AG09309 (cell line): ENCODE results near the gene ANKRD44.

Experiments
- DNase-seq: peaks from one replicate; pipeline ENCODE4 v3.0.0-alpha.2; 2010; ENCODE audit warnings: low read depth
- H3K4me3 ChIP-seq: 2 replicates; pipeline ENCODE4 v1.5.1; 2011; ENCODE audit warnings: mild to moderate bottlenecking, low read depth, low read length, moderate library complexity; ENCODE audit not compliant: control insufficient read depth
- CTCF ChIP-seq: IDR thresholded peaks from 2 replicates; pipeline ENCODE4 v1.5.1; 2011; ENCODE audit warnings: mild to moderate bottlenecking, low read depth, low read length, inconsistent platforms; ENCODE audit not compliant: insufficient read depth, control insufficient read depth; ENCODE audit errors: missing control alignments

The ANKRD44 gene

DNA sequence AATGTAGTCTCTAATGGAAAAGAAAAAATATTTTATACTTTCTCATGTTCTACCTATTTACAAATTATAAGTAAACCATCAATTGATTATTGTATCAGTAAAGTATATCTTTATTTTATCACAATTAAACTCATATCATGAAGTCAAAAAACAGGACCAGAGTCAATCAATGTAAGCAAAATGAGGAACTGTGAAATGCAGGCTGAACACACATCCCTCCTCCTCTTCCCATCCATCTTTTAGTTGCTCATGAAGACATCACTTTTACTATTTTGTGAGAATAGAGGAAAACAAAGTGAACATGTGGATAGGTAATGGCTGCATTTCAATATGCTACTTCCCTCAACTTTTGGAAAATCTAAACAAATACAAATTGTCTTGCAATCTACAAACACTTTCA is 195.3 kb downstream of the ANKRD44 start:
- no peak overlapping the region for H3K4me3 ChIP-seq
- TF ChIP-seq CTCF = no peak
- DNase-seq = no peak

- TF ChIP-seq CTCF = peak; percentile 49
- no peak overlapping the region for H3K4me3 ChIP-seq
- DNase-seq = no peak
These were observed 197.3 kb downstream of the ANKRD44 start for GRCh38 chr2:197113275-197113711.

DNA sequence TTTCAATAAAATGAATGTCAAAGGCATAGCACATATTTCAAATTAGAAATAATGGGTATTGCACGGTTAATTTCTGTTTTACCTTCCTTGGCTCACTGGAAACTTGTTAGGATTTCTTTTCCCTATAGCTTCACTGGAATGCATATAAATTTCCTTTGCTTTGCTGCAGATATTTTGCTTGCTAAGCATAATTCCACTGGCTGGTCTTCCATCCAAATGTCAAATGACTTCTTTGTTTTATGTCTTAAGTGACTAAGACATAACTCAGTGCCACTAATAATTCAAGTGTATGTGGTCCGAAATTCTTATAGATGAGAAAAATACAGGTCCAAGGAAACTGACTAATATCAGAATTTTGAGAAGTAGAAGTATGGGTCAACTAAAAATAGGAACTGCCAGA is 201.3 kb downstream of the ANKRD44 start:
- no peak for DNase-seq
- no peak for TF ChIP-seq CTCF
- H3K4me3 ChIP-seq = no peak overlapping the region

- no peak for TF ChIP-seq CTCF
- no peak overlapping the region for H3K4me3 ChIP-seq
- no peak for DNase-seq
These were observed 201.8 kb downstream of the ANKRD44 start for GRCh38 chr2:197108758-197109157.

- peak; percentile 28 for DNase-seq
- TF ChIP-seq CTCF = no peak
- no peak overlapping the region for H3K4me3 ChIP-seq
These were observed 203.0 kb downstream of the ANKRD44 start for GRCh38 chr2:197107291-197108269.

GRCh38 chr2:197103363-197103762 is 207.2 kb downstream of the ANKRD44 start:
- no peak overlapping the region for H3K4me3 ChIP-seq
- DNase-seq = no peak
- TF ChIP-seq CTCF = no peak
